ENCODE data around the gene LPCAT4. TPM values are rescaled to one million over a fixed set of nuclear protein-coding genes. Genes with fewer than 3 reads are reported as not detected.
"Not testable (repeated sequence)": the region's sequence is repeated elsewhere in the genome, so short reads cannot be mapped to it uniquely, and the experiment has no call there.

Gene LPCAT4
- total RNA-seq, 1 experiment from 2014 or later = 77.1 TPM

DNA sequence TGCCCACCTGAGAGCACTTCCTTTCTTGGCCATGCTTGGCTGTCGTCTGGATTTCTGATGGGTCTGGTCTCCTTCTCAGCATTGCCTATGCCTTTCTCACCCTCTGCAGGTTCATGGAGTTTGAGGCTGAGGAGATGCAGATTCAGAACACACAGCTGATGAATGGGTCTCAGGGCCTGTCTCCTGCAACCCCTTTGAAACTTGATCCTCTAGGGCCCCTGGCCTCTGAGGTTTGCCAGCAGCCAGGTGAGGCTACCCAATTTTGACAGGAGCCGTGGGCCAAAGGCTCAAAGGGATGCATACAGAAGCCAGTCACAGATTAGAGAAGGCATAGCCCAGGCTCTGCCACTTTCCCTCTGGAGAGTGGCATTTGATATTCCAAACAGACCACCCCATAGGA lies 13.4 kb downstream of the LPCAT4 start:
- no peak overlapping the region for H3K4me3 ChIP-seq (replicated peaks in 1 of 2; ENCODE audit: low read depth in 1 of 2, low read length in 2 of 2)
- ChIA-PET CTCF (no interaction called here), POLR2A (no interaction called here), RAD21 (ENCODE audit: low non-redundant PET in 1 of 2, low total read pairs in 2 of 2, uncharacterized antibody in 2 of 2, unreplicated experiment in 2 of 2) (no interaction called here)
- intact Hi-C loops (cut with micrococcal nuclease) = no loop called here
- no peaks in the 10 kb centered on the region for H3K4me1 ChIP-seq (ENCODE audit: control insufficient read depth in 1 of 2, insufficient read depth in 2 of 2, low read length in 2 of 2)
- DNase-seq (ENCODE audit: low read depth, low spot score) = no peak
- ATAC-seq = no peak
- no peaks in the 10 kb centered on the region for H3K9me2 ChIP-seq (ENCODE audit: insufficient read depth)
- H3K36me3 ChIP-seq (ENCODE audit: control insufficient read depth in 1 of 2, insufficient read depth in 2 of 2, low read length in 2 of 2) = peaks cover 1 to 5% of the 10 kb centered on the region in 2 experiments; a peak in 2 of 4 replicates
- no peaks in the 10 kb centered on the region for H3K27me3 ChIP-seq (ENCODE audit: insufficient read depth, low read length)
- H4K20me1 ChIP-seq (ENCODE audit: insufficient read depth) = no peaks in the 10 kb centered on the region
- no peaks in the 10 kb centered on the region for H3K9me3 ChIP-seq (ENCODE audit: control insufficient read depth in 1 of 2, insufficient read depth in 1 of 2, low read depth in 1 of 2, low read length in 2 of 2)
- no peak overlapping the region for H3K9ac ChIP-seq (ENCODE audit: low read length)
- no peak for TF ChIP-seq CTCF (IDR thresholded peaks at IDR 0.05 in 2 of 3, conservative IDR thresholded peaks at IDR 0.05 in 1 of 3; ENCODE audit: borderline replicate concordance in 1 of 3, insufficient read depth in 1 of 3, low read depth in 2 of 3, low read length in 2 of 3)
- TF ChIP-seq CEBPB (IDR thresholded peaks at IDR 0.05; ENCODE audit: low read depth) = no peak
- TF ChIP-seq YY1 (IDR thresholded peaks at IDR 0.05; ENCODE audit: extremely low read depth, insufficient replicate concordance, low read depth, low read length) = no peak
- TF ChIP-seq SIN3A (IDR thresholded peaks at IDR 0.05; ENCODE audit: low read depth) = no peak
- no peak for TF ChIP-seq JUND (IDR thresholded peaks at IDR 0.05)
- no peak for TF ChIP-seq FOSL1 (IDR thresholded peaks at IDR 0.05; ENCODE audit: low read depth)
- no peak for TF ChIP-seq REST (IDR thresholded peaks at IDR 0.05; ENCODE audit: low read depth)
- TF ChIP-seq, protein P1, sequence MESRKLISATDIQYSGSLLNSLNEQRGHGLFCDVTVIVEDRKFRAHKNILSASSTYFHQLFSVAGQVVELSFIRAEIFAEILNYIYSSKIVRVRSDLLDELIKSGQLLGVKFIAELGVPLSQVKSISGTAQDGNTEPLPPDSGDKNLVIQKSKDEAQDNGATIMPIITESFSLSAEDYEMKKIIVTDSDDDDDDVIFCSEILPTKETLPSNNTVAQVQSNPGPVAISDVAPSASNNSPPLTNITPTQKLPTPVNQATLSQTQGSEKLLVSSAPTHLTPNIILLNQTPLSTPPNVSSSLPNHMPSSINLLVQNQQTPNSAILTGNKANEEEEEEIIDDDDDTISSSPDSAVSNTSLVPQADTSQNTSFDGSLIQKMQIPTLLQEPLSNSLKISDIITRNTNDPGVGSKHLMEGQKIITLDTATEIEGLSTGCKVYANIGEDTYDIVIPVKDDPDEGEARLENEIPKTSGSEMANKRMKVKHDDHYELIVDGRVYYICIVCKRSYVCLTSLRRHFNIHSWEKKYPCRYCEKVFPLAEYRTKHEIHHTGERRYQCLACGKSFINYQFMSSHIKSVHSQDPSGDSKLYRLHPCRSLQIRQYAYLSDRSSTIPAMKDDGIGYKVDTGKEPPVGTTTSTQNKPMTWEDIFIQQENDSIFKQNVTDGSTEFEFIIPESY (IDR thresholded peaks at IDR 0.05; ENCODE audit: extremely low read depth, insufficient replicate concordance, low read length) = no peak
- no peak for TF ChIP-seq EZH2 (IDR thresholded peaks at IDR 0.05)
- TF ChIP-seq ZFX (IDR thresholded peaks at IDR 0.05) = no peak
- no peak for TF ChIP-seq TCF7L2 (IDR thresholded peaks at IDR 0.05; ENCODE audit: borderline replicate concordance, extremely low read depth, insufficient read depth, insufficient read length)
- no peak for TF ChIP-seq ATF3 (IDR thresholded peaks at IDR 0.05)
- no peak for TF ChIP-seq ELF1 (IDR thresholded peaks at IDR 0.05; ENCODE audit: borderline replicate concordance, low read depth)
- no peak for TF ChIP-seq EZH2phosphoT487 (IDR thresholded peaks at IDR 0.05; ENCODE audit: borderline replicate concordance)
- H3K79me2 ChIP-seq (ENCODE audit: insufficient read depth, low read length) = no peaks in the 10 kb centered on the region
- BruUV-seq (replicated peaks) = no TSS peak
- no peak overlapping the region for H3K4me2 ChIP-seq (ENCODE audit: low read length)
- H2AFZ ChIP-seq (ENCODE audit: low read depth, low read length, poor library complexity, severe bottlenecking) = no peak overlapping the region
- no peak overlapping the region for H3K27ac ChIP-seq (ENCODE audit: low read depth, low read length)

GRCh38 chr15:34352996-34353395 lies 14.0 kb downstream of the LPCAT4 start:
- CTCF ChIA-PET = interaction anchor here (0.9 kb wide), 1 partner anchor 15 kb away, joined by 3 read pairs; no protein-coding TSS in a partner anchor
- H3K4me1 ChIP-seq (ENCODE audit: control insufficient read depth in 1 of 2, insufficient read depth in 2 of 2, low read length in 2 of 2); H3K9me3 ChIP-seq (ENCODE audit: control insufficient read depth in 1 of 2, insufficient read depth in 1 of 2, low read depth in 1 of 2, low read length in 2 of 2); H3K79me2 ChIP-seq (ENCODE audit: insufficient read depth, low read length); H3K4me3 ChIP-seq (replicated peaks in 1 of 2; ENCODE audit: low read depth in 1 of 2, low read length in 2 of 2); H3K36me3 ChIP-seq (ENCODE audit: control insufficient read depth in 1 of 2, insufficient read depth in 2 of 2, low read length in 2 of 2); H4K20me1 ChIP-seq (ENCODE audit: insufficient read depth); H3K9ac ChIP-seq (ENCODE audit: low read length); RAD21 ChIA-PET (ENCODE audit: low non-redundant PET in 1 of 2, low total read pairs in 2 of 2, uncharacterized antibody in 2 of 2, unreplicated experiment in 2 of 2); H3K9me2 ChIP-seq (ENCODE audit: insufficient read depth); intact Hi-C loops (cut with micrococcal nuclease); DNase-seq (ENCODE audit: low read depth, low spot score); H3K4me2 ChIP-seq (ENCODE audit: low read length); H3K27me3 ChIP-seq (ENCODE audit: insufficient read depth, low read length); BruUV-seq (replicated peaks); H3K27ac ChIP-seq (ENCODE audit: low read depth, low read length); H2AFZ ChIP-seq (ENCODE audit: low read depth, low read length, poor library complexity, severe bottlenecking); POLR2A ChIA-PET; ATAC-seq: not testable (repeated sequence)
